ENCODE data around the gene A4GALT. TPM values are rescaled to one million over a fixed set of nuclear protein-coding genes. Genes with fewer than 3 reads are reported as not detected.

Gene A4GALT
- total RNA-seq (6.1 and 6.9 TPM in 2 replicates), polyA plus RNA-seq (0.09 TPM in 1 of 2 replicates, not detected in the other), polyA minus RNA-seq (0.14 TPM in 1 of 2 replicates, not detected in the other)
- 0.54 TPM for total RNA-seq (2013)

GRCh38 chr22:42720263-42721044 lies at the start of gene A4GALT:
TSS of gene A4GALT (minus strand) at chr22:42720870. CDS start at chr22:42693951, 26,919 bp downstream.
- ChIA-PET CTCF (no interaction called here), POLR2A (interaction anchor here (0.6 kb wide), 1 partner anchor 153 kb away, joined by 10 read pairs; no protein-coding TSS in a partner anchor)
- Mint-ChIP-seq H3K27me3 (peaks cover 30% of the 10 kb centered on the region), H3K4me3 (peak within 1 kb of the TSS; percentile 91), H3K4me1 (peaks cover 46% of the 10 kb centered on the region), H3K9me3 (ENCODE audit: insufficient read depth) (no peaks in the 10 kb centered on the region), H3K27ac (peak within 1 kb of the TSS; percentile 72)
- no peak within 1 kb of the TSS for H3K27ac ChIP-seq (ENCODE audit: low read length in 2 of 2)
- ATAC-seq (ENCODE audit: low read depth) (peak; percentile 39), DNase-seq (peak; percentile 59)
- no peaks in the 10 kb centered on the region for H3K79me2 ChIP-seq (ENCODE audit: control insufficient read depth, insufficient read depth, low read length)
- H3K9me3 ChIP-seq (ENCODE audit: control extremely low read depth in 1 of 3, control insufficient read depth in 2 of 3, insufficient read depth in 1 of 3, low read length in 2 of 3), result peaks cover 0 to 4% (median 0%) of the 10 kb centered on the region in 3 donors
- H3K4me2 ChIP-seq (replicated peaks; ENCODE audit: low read depth, low read length, poor library complexity, severe bottlenecking), result peak within 1 kb of the TSS; percentile 96
- peaks cover 37 to 39% of the 10 kb centered on the region in 2 donors for H3K4me1 ChIP-seq (ENCODE audit: control insufficient read depth in 2 of 2, insufficient read depth in 2 of 2, low read length in 2 of 2)
- H3K27me3 ChIP-seq (replicated peaks in 1 of 4; ENCODE audit: control extremely low read depth in 1 of 4, control insufficient read depth in 3 of 4, insufficient read depth in 4 of 4, low read length in 3 of 4), result peaks cover 0 to 26% (median 10%) of the 10 kb centered on the region in 4 experiments
- peak within 1 kb of the TSS in 4 of 5 experiments; percentile 16 to 52 (median 46) for H3K4me3 ChIP-seq (ENCODE audit: control extremely low read depth in 1 of 5, extremely low read depth in 1 of 5, insufficient read depth in 1 of 5, low read depth in 2 of 5, low read length in 4 of 5)
- H3K9ac ChIP-seq (ENCODE audit: low read length), result peak within 1 kb of the TSS; percentile 58
- peak within 1 kb of the TSS; percentile 68 for H2AFZ ChIP-seq (ENCODE audit: insufficient read depth, low read depth, low read length, poor library complexity, severe bottlenecking)
- under 1% methylated on average over 104 of the region's 104 CpGs for WGBS (ENCODE audit: insufficient coverage)
- intact Hi-C loops (cut with micrococcal nuclease), result no loop called here
- no peaks in the 10 kb centered on the region for H4K20me1 ChIP-seq (ENCODE audit: control insufficient read depth, insufficient read depth, low read length, poor library complexity, severe bottlenecking)
- peak; percentile 37 for TF ChIP-seq EZH2 (IDR thresholded peaks at IDR 0.05; ENCODE audit: borderline replicate concordance, insufficient read depth, low read depth, low read length, poor library complexity, severe bottlenecking)
- TF ChIP-seq CTCF (IDR thresholded peaks at IDR 0.05), result no peak
- no peaks in the 10 kb centered on the region for H3K36me3 ChIP-seq (replicated peaks in 1 of 2; ENCODE audit: control extremely low read depth in 1 of 2, control insufficient read depth in 1 of 2, extremely low read depth in 1 of 2, insufficient read depth in 2 of 2, low read length in 1 of 2)

- H3K4me1 ChIP-seq (ENCODE audit: control insufficient read depth in 2 of 2, insufficient read depth in 2 of 2, low read length in 2 of 2), result peaks cover 37 to 51% of the 10 kb centered on the region in 2 donors
- POLR2A ChIA-PET, result no interaction called here
- DNase-seq (no peak), ATAC-seq (ENCODE audit: low read depth) (no peak)
- H3K36me3 ChIP-seq (replicated peaks in 1 of 2; ENCODE audit: control extremely low read depth in 1 of 2, control insufficient read depth in 1 of 2, extremely low read depth in 1 of 2, insufficient read depth in 2 of 2, low read length in 1 of 2), result no peaks in the 10 kb centered on the region
- 60% methylated on average over 1 of the region's 4 CpGs for WGBS (ENCODE audit: insufficient coverage)
- no peaks in the 10 kb centered on the region for H3K79me2 ChIP-seq (ENCODE audit: control insufficient read depth, insufficient read depth, low read length)
- peaks cover 0 to 4% (median 0%) of the 10 kb centered on the region in 3 donors for H3K9me3 ChIP-seq (ENCODE audit: control extremely low read depth in 1 of 3, control insufficient read depth in 2 of 3, insufficient read depth in 1 of 3, low read length in 2 of 3)
- Mint-ChIP-seq H3K27me3 (no peaks in the 10 kb centered on the region), H3K4me3 (peak overlapping the region; percentile 83), H3K27ac (peak overlapping the region; percentile 80), H3K4me1 (peaks cover 60% of the 10 kb centered on the region), H3K9me3 (ENCODE audit: insufficient read depth) (no peaks in the 10 kb centered on the region)
- H3K27ac ChIP-seq (ENCODE audit: low read length in 2 of 2), result no peak overlapping the region
- no peak overlapping the region for H2AFZ ChIP-seq (ENCODE audit: insufficient read depth, low read depth, low read length, poor library complexity, severe bottlenecking)
- no peaks in the 10 kb centered on the region for H4K20me1 ChIP-seq (ENCODE audit: control insufficient read depth, insufficient read depth, low read length, poor library complexity, severe bottlenecking)
- TF ChIP-seq EZH2 (IDR thresholded peaks at IDR 0.05; ENCODE audit: borderline replicate concordance, insufficient read depth, low read depth, low read length, poor library complexity, severe bottlenecking), result no peak
- no peak for TF ChIP-seq CTCF (IDR thresholded peaks at IDR 0.05)
- H3K4me2 ChIP-seq (replicated peaks; ENCODE audit: low read depth, low read length, poor library complexity, severe bottlenecking), result peak overlapping the region; percentile 82
- no peaks in the 10 kb centered on the region for H3K27me3 ChIP-seq (replicated peaks in 1 of 4; ENCODE audit: control extremely low read depth in 1 of 4, control insufficient read depth in 3 of 4, insufficient read depth in 4 of 4, low read length in 3 of 4)
- H3K9ac ChIP-seq (ENCODE audit: low read length), result no peak overlapping the region
- peak overlapping the region in 1 of 5 experiments; percentile 47 for H3K4me3 ChIP-seq (ENCODE audit: control extremely low read depth in 1 of 5, extremely low read depth in 1 of 5, insufficient read depth in 1 of 5, low read depth in 2 of 5, low read length in 4 of 5)
- intact Hi-C loops (cut with micrococcal nuclease), result loop anchor here (5.0 kb wide), 1 partner anchor 108 kb away; no protein-coding TSS in a partner anchor
- CTCF ChIA-PET, result interaction anchor here (0.9 to 2.9 kb wide), 3 partner anchors 9 to 108 kb away, joined by 3 to 11 read pairs (median 9); no protein-coding TSS in a partner anchor
Measured at GRCh38 chr22:42770448-42770726, 49.7 kb upstream of the A4GALT start.
